Neutrophil (primary cell): Measurements from ENCODE around the gene SERPINE2.

Source experiments
- H3K27ac ChIP-seq: fragments of 200-600 bp; sonication (generic); 2 replicates; pipeline ENCODE4 v1.5.1; 2016; ENCODE audit warnings: mild to moderate bottlenecking, moderate library complexity
- H3K27me3 ChIP-seq: fragments of 200-600 bp; sonication (generic); 2 replicates; pipeline ENCODE4 v1.6.0; 2016; ENCODE audit warnings: mild to moderate bottlenecking
- H3K36me3 ChIP-seq: fragments of 200-600 bp; sonication (generic); 2 replicates; pipeline ENCODE4 v1.5.1; 2017
- H3K4me1 ChIP-seq, 2 experiments: fragments of 200-600 bp in 1 of 2; sonication (generic) in 1 of 2; 1 replicate in 1 of 2; 2 replicates in 1 of 2; pipeline versions ENCODE4 v1.5.1 to v1.6.1; 2013 to 2016; ENCODE audit warnings: low read depth in 1 of 2, low read length in 1 of 2, mild to moderate bottlenecking in 1 of 2, moderate library complexity in 1 of 2; ENCODE audit not compliant: control insufficient read depth in 1 of 2, insufficient read depth in 1 of 2
- H3K4me3 ChIP-seq, 2 experiments: fragments of 200-600 bp in 1 of 2; sonication (generic) in 1 of 2; 1 replicate in 1 of 2; 2 replicates in 1 of 2; pipeline ENCODE4 v1.5.1; 2013 to 2016; ENCODE audit warnings: low read depth in 1 of 2, low read length in 1 of 2, mild to moderate bottlenecking in 1 of 2, moderate library complexity in 1 of 2
- H3K9me3 ChIP-seq: fragments of 200-600 bp; sonication (generic); 2 replicates; pipeline ENCODE4 v1.5.1; 2016
- TF ChIP-seq, protein P1 (sequence below): fragments of 200-600 bp; sonication (generic); IDR thresholded peaks from 2 replicates; pipeline ENCODE4 v1.5.1; 2016; ENCODE audit warnings: antibody characterized with exemption

SERPINE2 gene

DNA sequence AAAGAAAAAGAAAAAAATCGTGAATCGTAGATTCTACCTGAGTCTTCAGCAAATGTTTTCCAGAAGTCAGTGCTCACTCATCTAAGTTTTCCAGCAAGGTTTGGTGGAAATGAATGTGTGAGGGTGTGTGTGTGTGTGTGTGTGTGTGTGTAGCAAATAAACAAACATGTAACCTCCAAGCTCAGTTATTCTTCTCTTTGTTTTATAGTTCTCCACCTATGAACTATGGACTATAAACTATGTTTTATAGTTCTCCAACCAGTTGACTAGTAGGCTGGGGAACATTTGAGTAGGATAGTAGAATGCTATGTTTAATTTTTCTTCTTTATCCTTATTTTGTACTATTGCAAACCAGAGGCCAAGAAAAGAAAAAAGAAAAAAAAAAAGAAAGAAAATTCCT is 44.6 kb upstream of the SERPINE2 start:
- H3K9me3 ChIP-seq, result no peaks in the 10 kb centered on the region
- H3K27ac ChIP-seq, result no peak overlapping the region
- H3K36me3 ChIP-seq, result no peaks in the 10 kb centered on the region
- no peaks in the 10 kb centered on the region for H3K27me3 ChIP-seq
- H3K4me3 ChIP-seq, result no peak overlapping the region
- TF ChIP-seq, protein P1, sequence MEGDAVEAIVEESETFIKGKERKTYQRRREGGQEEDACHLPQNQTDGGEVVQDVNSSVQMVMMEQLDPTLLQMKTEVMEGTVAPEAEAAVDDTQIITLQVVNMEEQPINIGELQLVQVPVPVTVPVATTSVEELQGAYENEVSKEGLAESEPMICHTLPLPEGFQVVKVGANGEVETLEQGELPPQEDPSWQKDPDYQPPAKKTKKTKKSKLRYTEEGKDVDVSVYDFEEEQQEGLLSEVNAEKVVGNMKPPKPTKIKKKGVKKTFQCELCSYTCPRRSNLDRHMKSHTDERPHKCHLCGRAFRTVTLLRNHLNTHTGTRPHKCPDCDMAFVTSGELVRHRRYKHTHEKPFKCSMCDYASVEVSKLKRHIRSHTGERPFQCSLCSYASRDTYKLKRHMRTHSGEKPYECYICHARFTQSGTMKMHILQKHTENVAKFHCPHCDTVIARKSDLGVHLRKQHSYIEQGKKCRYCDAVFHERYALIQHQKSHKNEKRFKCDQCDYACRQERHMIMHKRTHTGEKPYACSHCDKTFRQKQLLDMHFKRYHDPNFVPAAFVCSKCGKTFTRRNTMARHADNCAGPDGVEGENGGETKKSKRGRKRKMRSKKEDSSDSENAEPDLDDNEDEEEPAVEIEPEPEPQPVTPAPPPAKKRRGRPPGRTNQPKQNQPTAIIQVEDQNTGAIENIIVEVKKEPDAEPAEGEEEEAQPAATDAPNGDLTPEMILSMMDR, result no peak
- no peaks in the 10 kb centered on the region for H3K4me1 ChIP-seq

DNA sequence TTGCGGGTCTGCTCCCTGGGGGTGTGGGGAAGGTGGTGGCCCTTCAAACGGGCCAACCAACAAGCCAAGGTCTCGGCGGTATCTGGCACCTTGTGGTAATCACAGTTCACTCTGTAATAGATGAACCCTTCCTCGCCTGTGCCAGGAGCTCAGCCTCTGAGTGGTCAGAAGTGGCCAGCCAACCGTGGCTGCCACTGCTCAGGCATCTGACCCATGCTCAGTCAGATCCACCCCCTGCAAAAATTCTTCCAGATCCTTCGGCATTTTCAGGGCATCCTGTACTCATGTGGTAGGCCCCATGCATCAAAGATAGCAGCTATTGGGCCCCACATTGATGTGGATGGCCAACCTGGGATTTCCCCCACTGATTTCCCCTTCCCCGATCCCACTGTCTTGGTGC is 39.6 kb upstream of the SERPINE2 start:
- TF ChIP-seq, protein P1, result no peak
- no peaks in the 10 kb centered on the region for H3K27me3 ChIP-seq

DNA sequence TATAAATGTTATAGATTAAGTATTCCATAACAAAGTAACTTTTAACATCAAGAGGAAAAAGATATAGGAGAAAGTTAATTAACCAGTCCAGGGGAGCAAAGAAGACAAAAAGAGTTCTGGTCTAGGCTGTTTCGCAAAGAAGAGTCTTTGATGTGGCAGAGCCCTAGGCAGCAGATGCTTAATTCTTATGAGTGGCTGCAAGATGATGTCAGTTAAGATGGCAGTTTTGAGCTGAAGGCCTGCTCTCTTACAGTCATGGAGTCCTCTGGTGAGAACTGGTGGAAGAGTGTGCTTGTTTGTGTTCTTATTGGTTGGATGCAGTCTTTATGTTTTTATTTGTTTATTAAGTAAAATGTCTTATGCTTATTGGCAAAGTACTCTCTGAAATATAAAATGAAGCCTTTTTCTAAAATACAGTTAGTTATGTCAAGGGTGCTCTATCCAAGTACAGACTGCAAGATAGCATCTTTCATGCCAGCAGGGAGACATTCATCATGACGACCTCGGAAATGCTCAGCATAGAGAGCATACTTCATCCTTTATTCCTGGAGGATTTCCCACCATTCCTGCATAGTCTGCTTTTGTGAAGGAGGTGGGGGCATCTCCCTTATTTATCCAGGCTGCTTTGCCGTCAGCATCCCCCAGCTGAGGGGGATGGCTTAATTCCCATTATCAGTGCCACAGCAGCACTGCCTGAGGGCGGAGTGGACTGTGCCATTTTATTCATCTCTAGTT is 38.9 kb upstream of the SERPINE2 start:
- no peaks in the 10 kb centered on the region for H3K4me1 ChIP-seq
- no peaks in the 10 kb centered on the region for H3K9me3 ChIP-seq
- H3K27ac ChIP-seq, result no peak overlapping the region
- no peak overlapping the region for H3K4me3 ChIP-seq
- TF ChIP-seq, protein P1, result no peak
- no peaks in the 10 kb centered on the region for H3K27me3 ChIP-seq
- H3K36me3 ChIP-seq, result no peaks in the 10 kb centered on the region

More for the DNA sequence above, 39.6 kb upstream of the SERPINE2 start:
- H3K4me1 ChIP-seq, result no peaks in the 10 kb centered on the region
- H3K4me3 ChIP-seq, result no peak overlapping the region
- H3K9me3 ChIP-seq, result no peaks in the 10 kb centered on the region
- no peak overlapping the region for H3K27ac ChIP-seq
- H3K36me3 ChIP-seq, result no peaks in the 10 kb centered on the region

DNA sequence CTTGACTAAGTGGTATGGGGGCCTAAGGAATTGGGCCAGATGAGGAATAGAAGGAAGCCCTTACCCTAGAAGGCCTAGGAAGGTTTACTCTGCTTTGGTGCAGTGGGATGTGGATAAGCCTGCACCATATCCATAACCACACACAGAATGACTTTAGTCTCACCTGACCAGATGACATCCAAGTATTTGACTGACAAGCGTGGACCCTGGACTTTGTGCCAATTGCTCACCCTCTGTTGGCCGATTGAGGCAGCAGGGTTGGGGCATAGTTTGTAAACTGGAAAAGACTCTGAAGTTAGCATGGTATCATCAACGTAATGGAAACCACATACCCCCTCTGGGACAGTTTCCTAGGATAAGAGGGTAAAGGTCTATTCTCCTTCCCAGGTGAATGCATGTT is 36.5 kb upstream of the SERPINE2 start:
- Histone ChIP-seq H3K27ac (no peak overlapping the region), H3K4me1 (no peaks in the 10 kb centered on the region), H3K9me3 (no peaks in the 10 kb centered on the region), H3K4me3 (no peak overlapping the region), H3K27me3 (no peaks in the 10 kb centered on the region), H3K36me3 (no peaks in the 10 kb centered on the region)
- TF ChIP-seq, protein P1, result no peak

DNA sequence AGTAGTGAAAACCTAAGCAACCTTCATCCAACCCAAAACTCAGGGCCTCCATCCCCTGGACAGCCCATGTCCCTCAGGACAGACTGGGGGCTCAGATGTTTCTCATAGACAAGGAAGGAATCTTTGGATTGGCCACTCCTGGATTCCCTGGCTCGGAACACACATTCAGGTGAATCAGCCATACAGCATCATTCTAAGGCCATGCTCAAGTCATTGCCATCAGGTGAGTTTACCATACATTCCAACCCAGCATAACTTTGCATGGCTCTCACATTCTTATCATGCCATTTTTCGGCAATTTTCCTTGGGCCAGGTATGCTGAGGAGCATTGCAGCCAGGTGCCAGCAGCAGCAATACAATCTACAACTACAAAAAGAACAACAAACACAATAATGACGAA is 34.6 kb upstream of the SERPINE2 start:
- no peaks in the 10 kb centered on the region for H3K9me3 ChIP-seq
- H3K36me3 ChIP-seq, result no peaks in the 10 kb centered on the region
- H3K27ac ChIP-seq, result no peak overlapping the region
- TF ChIP-seq, protein P1, result no peak
- no peaks in the 10 kb centered on the region for H3K4me1 ChIP-seq
- no peaks in the 10 kb centered on the region for H3K27me3 ChIP-seq
- H3K4me3 ChIP-seq, result no peak overlapping the region
